ENCODE measurements around the gene FAM228A.

DNA sequence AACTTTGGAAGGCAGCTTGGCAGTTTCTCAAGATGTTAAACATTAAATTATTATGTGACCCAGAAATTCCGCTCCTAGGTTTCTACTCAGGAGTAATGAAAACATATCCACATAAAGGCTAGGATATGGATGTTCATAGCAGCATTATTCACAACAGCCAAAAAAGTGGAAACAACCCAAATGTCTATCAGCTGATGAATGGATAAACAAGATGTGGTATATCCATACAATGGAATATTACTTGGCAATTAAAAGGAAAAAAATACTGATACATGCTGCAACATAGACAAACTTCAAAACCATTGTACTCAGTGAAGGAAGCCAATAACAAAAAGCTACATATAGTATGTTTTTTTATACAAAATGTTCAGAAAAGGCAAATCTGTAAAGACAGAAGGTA is 12.4 kb upstream of the FAM228A start:
- TF ChIP-seq POLR2A (IDR thresholded peaks at IDR 0.05; ENCODE audit: low read depth, low read length) (no peak), MAFK (IDR thresholded peaks at IDR 0.05; ENCODE audit: low read depth, low read length) (no peak)
- TF ChIP-seq, protein P1, sequence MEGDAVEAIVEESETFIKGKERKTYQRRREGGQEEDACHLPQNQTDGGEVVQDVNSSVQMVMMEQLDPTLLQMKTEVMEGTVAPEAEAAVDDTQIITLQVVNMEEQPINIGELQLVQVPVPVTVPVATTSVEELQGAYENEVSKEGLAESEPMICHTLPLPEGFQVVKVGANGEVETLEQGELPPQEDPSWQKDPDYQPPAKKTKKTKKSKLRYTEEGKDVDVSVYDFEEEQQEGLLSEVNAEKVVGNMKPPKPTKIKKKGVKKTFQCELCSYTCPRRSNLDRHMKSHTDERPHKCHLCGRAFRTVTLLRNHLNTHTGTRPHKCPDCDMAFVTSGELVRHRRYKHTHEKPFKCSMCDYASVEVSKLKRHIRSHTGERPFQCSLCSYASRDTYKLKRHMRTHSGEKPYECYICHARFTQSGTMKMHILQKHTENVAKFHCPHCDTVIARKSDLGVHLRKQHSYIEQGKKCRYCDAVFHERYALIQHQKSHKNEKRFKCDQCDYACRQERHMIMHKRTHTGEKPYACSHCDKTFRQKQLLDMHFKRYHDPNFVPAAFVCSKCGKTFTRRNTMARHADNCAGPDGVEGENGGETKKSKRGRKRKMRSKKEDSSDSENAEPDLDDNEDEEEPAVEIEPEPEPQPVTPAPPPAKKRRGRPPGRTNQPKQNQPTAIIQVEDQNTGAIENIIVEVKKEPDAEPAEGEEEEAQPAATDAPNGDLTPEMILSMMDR (conservative IDR thresholded peaks at IDR 0.05; ENCODE audit: low read depth, low read length): no peak
